ENCODE data around the gene CABP2.

GRCh38 chr11:67482275-67482826 lies 40.9 kb downstream of the CABP2 start:
- TF ChIP-seq TAF1 (IDR thresholded peaks at IDR 0.05; ENCODE audit: borderline replicate concordance, low read depth, low read length) (no peak), CHD1 (IDR thresholded peaks at IDR 0.05; ENCODE audit: low read depth, low read length) (no peak), MAX (IDR thresholded peaks at IDR 0.05; ENCODE audit: low read depth, low read length) (no peak), MEF2A (IDR thresholded peaks at IDR 0.05; ENCODE audit: insufficient read depth, low read depth, low read length) (no peak), KDM1A (IDR thresholded peaks at IDR 0.05; ENCODE audit: borderline replicate concordance) (no peak)
